HepG2 (cell line): ENCODE data around the gene DOCK11. TPM values are rescaled to one million over a fixed set of nuclear protein-coding genes. Genes with fewer than 3 reads are reported as not detected.

Experiments used
- MAF1 ChIP-seq: sonication (generic); formaldehyde crosslinking; IDR thresholded peaks from 2 replicates; pipeline ENCODE4 v1.5.0; 2020; ENCODE audit warnings: missing genetic modification reagents, borderline replicate concordance
- MEF2D ChIP-seq: sonication (generic); formaldehyde crosslinking; IDR thresholded peaks from 2 replicates; pipeline ENCODE4 v1.5.1; 2020; ENCODE audit warnings: mild to moderate bottlenecking, missing genetic modification reagents
- NFYC ChIP-seq: IDR thresholded peaks from 2 replicates; pipeline ENCODE4 v1.6.1; 2016; ENCODE audit warnings: missing genetic modification reagents, missing compliant biosample characterization
- RXRA ChIP-seq: sonication (generic); formaldehyde crosslinking; IDR thresholded peaks from 2 replicates; pipeline ENCODE4 v1.5.1; 2020; ENCODE audit warnings: missing genetic modification reagents
- SRY ChIP-seq: sonication (generic); formaldehyde crosslinking; IDR thresholded peaks from 2 replicates; pipeline ENCODE4 v1.8.0; 2022; ENCODE audit warnings: mild to moderate bottlenecking, missing genetic modification reagents
- ZBTB26 ChIP-seq: IDR thresholded peaks from 2 replicates; pipeline ENCODE4 v1.6.1; 2016; ENCODE audit warnings: missing compliant biosample characterization, missing genetic modification reagents, borderline replicate concordance
- ZBTB46 ChIP-seq: sonication (generic); formaldehyde crosslinking; IDR thresholded peaks from 2 replicates; pipeline ENCODE4 v1.4.0; 2020; ENCODE audit warnings: mild to moderate bottlenecking, missing genetic modification reagents, borderline replicate concordance
- ZNF225 ChIP-seq: sonication (generic); formaldehyde crosslinking; IDR thresholded peaks from 2 replicates; pipeline ENCODE4 v1.4.0; 2020; ENCODE audit warnings: mild to moderate bottlenecking, missing genetic modification reagents
- ZNF460 ChIP-seq: sonication (generic); formaldehyde crosslinking; IDR thresholded peaks from 2 replicates; pipeline ENCODE4 v1.5.1; 2020; ENCODE audit warnings: missing genetic modification reagents, mild to moderate bottlenecking, borderline replicate concordance
- ZNF510 ChIP-seq: sonication (generic); formaldehyde crosslinking; IDR thresholded peaks from 2 replicates; pipeline ENCODE4 v1.4.0; 2020; ENCODE audit warnings: low read depth, mild to moderate bottlenecking, missing genetic modification reagents
- ZNF7 ChIP-seq: IDR thresholded peaks from 2 replicates; pipeline ENCODE4 v1.6.1; 2016; ENCODE audit warnings: missing biosample characterization, missing genetic modification reagents
- polyA plus RNA-seq, 8 experiments: library from polyadenylated mRNA; depleted of rRNA in 3 of 8; stranded (reverse) in 7 of 8; unstranded in 1 of 8; fragments of >200 nt; fragmentation: Illumina TruSeq in 4 of 8; extraction: Trizol in 4 of 8; gene quantifications; 2 replicates each; pipeline versions ENCODE4 v1.2.1 to v1.2.3, GENCODE V29; 2011 to 2016; ENCODE audit warnings: low read depth in 4 of 8, missing spikeins in 1 of 8, mixed read lengths in 1 of 8; ENCODE audit not compliant: insufficient read depth in 1 of 8
- total RNA-seq, 5 experiments: library from RNA; depleted of rRNA; stranded (reverse); fragments of >200 nt; fragmentation: Illumina TruSeq; extraction: Trizol; gene quantifications; 2 replicates each; pipeline ENCODE4 v1.2.3, GENCODE V29; 2016; ENCODE audit warnings: low read depth in 1 of 5
- TF ChIP-seq, protein P1 (sequence below): sonication (generic); formaldehyde crosslinking; IDR thresholded peaks from 2 replicates; pipeline ENCODE4 v1.5.0; 2020; ENCODE audit warnings: missing genetic modification reagents, mild to moderate bottlenecking, borderline replicate concordance

The DOCK11 gene
- total and polyA plus RNA-seq, 2 of the 13 experiments (the other 11 are each of a cell fraction or from before 2014, with no cell fraction given) = 0.02 to 0.12 TPM

GRCh38 chrX:118513120-118513898 lies 17.7 kb downstream of the DOCK11 start (continued):
- TF ChIP-seq, protein P1, sequence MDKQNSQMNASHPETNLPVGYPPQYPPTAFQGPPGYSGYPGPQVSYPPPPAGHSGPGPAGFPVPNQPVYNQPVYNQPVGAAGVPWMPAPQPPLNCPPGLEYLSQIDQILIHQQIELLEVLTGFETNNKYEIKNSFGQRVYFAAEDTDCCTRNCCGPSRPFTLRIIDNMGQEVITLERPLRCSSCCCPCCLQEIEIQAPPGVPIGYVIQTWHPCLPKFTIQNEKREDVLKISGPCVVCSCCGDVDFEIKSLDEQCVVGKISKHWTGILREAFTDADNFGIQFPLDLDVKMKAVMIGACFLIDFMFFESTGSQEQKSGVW = no peak
- no peak for TF ChIP-seq SRY (CRISPR knock-in tag)
- no peak for TF ChIP-seq ZNF7 (CRISPR knock-in tag)
- no peak for TF ChIP-seq MAF1 (CRISPR knock-in tag)
- TF ChIP-seq ZNF225 (CRISPR knock-in tag) = no peak
- no peak for TF ChIP-seq ZBTB26 (CRISPR knock-in tag)
- no peak for TF ChIP-seq ZNF460 (CRISPR knock-in tag)
- TF ChIP-seq MEF2D (CRISPR knock-in tag) = no peak
- no peak for TF ChIP-seq ZNF510 (CRISPR knock-in tag)
- TF ChIP-seq NFYC = no peak
- no peak for TF ChIP-seq ZBTB46 (CRISPR knock-in tag)
- no peak for TF ChIP-seq RXRA (CRISPR knock-in tag)
